Stimulated activated CD8-positive, alpha-beta memory T cell treated with anti-CD3 and anti-CD28 coated beads, Interleukin-7, amount 100 ng/mL, for 4 hours (primary cell): Measurements from ENCODE around the gene FGD2.
"Not testable (repeated sequence)": the region's sequence is repeated elsewhere in the genome, so short reads cannot be mapped to it uniquely, and the experiment has no call there.

ENCODE experiments used
- DNase-seq, 2 donors: peaks; one replicate each; pipeline ENCODE4 v3.0.0-alpha.2; 2020; ENCODE audit warnings: low read depth in 2 of 2

The FGD2 gene

DNA sequence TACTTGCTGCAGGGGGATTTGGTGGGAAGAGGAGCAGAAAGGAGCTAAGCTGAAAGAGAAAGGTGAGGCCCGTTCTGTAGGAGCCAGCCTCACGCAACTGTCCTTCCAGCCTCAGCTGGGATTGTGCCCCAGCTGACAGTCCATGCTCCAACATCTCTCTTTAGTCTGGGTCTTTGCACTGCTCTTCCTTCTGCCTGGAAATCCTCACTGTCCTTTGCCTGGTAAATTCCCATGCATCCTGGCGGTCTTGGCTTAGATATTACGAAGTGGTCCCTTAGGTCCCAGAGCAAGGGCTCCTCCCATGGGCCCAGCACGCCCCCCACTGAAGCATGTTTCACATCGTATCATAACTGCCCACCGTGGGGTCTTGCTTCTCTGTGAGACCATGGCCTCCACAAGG lies 52.2 kb downstream of the FGD2 start:
- no peak for DNase-seq

DNA sequence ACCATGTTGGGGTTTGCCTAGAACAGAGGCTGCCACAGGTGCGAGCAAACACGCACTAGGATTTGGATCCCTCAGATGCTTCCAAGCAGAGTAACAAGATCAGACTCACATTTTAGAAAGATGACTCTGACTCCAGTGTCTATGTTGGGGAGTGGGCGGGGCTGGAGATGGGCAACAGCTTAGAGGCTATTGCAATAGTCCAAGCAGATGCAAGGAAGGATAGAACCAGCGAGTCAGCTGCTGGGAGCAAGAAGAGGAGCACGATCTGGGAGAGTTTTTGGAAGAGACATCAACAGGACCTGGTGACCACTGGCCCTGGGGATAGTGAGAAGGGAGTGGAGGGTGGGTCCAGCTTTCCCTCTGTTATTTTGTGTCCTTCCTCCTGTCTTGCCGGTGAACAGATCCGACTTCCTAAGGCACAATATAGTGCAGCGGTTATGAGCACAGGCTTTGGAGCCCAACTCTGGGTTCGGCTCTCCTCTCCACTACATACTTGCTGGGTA lies 52.7 kb downstream of the FGD2 start:
- DNase-seq, result no peak

DNA sequence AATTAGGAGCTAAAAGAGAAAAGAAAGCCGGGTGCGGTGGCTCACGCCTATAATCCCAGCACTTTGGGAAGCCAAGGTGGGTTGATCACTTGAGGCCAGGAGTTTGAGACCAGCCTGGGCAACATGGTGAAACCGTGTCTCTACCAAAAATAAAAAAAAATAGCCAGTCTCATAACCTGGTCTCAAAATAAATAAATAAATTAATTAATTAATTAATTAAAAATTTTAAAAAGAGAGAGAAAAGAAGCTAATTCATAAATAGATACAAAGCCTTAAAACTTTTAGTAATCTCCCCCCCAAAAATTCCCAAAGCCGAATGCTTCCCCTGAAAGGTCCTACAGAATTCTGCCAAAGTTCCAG lies 53.5 kb downstream of the FGD2 start:
- DNase-seq, result not testable (repeated sequence)

DNA sequence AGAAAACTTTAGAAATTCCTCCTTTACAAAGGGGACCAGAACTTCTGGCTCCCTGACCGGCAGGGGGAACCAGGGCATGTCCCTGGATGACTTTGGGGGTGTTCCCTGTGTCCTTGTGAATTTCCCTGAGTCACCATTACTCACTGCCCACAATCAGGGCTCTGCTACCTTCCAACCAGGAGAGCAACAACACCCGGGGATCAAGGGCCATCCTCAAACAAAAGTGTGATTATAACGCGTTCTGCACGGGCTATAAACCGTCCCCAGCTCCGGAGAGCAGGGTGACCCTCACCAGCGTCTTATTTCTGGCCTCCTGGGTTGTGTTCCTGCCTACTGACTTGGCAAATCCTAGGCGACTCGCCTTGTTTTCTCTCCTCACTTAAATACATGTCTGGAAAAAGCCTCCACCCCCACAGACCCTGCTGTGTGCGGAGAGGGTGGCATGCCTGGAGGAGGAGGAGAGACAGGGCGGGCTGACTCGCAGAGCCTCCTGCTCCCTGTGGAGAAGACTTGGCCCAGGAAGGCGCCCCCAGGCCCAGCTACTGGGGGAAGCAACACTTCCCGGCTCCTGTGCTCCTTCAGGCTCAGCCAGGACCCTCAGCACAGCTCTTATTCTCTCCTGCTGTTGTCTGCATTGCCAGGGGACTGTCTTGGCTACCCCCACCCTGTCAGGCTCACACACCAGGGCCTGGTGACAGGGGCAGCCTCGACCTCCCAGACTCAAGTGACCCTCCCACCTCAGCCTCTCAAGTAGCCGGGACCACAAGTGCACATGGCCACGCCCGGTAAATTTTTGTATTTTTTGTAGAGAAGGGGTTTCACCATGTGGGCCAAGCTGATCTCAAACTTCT lies 54.1 kb downstream of the FGD2 start:
- DNase-seq, result no peak

DNA sequence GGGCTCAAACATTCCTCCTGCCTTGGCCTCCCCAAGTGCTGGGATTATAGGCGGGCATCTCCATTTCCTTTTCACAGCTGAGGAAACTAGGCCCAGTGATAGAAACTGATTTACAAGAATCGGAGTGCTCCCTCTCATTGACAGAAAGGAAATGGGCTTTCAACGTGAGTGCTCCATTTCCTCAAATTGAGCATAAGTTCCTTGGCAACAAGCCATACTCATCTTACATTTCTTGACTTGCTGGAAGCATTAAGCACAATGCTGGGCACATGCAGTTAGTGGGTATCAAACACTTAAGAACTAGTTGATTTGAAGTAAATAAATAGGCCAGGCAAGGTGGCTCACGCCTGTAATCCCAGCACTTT lies 54.7 kb downstream of the FGD2 start:
- no peak for DNase-seq

DNA sequence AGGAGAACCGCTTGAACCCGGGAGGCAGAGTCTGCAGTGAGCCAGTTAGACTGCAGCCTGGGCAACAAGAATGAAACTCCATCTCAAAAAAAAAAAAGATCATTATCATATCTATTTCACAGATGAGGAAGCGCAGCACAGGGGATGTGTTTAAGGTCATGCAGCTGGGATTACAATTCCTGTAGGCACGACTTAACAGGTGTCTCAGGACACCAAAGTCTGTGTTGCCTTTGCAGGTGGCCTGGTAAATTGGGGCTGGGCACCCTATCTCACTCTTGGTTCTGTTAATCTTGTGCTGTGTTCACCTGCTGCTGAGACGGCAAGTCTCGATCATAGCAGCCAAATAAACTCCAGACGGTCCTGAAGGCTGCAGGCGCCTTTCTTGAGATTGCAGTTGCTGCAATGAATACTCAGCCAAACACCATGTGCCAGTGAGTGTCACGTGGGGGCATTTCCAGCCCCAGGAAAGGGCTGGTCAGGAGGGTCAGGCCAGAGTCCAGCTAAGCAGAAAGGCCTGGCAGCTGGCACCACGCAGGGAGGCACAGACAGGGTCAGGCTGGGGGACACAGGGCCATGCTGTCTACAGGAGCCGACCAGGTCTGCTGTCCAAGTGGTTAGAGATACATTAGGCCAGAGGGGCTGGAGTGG lies 55.8 kb downstream of the FGD2 start:
- no peak for DNase-seq

DNA sequence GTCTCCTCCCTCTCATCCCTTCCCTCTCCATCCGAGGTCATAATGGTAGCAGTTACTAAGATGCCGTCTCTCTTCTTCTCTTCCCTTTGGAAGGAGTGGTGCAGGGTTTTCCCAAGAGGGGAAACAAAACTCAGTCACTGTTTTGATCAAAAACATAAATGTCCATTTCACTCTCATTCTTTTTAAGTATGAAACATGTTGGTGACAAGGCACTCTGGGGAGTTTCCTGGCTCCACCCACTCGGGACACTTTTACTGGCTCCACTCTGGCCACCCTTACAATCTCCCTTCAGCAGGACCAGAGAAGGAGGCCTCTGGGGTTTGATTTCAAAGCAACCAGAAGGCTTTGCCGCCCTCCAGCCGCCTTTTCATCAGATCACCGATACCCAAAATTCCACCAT lies 57.0 kb downstream of the FGD2 start:
- no peak for DNase-seq

DNA sequence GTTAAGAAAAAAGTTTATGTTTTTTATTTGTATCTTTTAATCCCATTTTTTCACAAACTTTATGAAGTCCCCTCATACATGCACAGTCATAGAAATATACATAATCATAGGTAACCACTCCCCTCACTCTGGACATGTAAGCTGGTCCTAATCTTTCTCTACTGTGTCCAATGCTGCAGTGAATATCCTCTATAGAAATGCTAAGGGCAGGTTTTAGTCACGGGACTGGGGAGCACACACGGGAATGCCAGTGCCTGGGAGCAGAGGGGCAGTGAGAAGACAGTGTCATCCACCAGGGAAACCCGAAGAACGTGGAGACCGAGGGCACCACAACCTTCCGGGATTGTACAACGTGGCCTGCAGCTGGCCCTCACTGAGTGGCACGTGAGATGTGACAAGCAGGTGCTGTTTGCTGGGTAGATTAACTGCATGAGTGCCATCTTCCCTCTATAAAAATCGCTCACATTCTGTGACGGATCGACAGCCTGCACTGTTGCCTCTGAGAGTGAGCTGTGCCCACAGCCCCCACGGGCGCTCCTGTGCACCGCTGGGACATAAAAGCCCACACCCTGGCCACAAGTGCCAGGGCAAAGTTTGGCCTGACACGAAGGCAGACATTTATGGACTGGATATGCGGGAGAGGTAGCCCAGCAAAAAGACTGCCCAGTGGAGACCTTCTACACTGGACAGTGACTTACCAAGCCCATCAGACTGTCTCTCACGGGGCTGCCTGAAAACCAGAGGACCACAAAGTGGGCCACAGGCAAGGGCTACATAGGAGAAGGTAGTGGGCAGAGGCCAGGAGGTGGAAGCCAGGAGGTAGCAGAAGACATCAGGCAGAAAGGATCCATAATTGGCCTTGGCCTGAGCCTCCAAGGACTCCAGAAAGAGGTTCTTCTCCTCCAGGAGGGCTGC lies 63.2 kb downstream of the FGD2 start:
- no peak for DNase-seq

DNA sequence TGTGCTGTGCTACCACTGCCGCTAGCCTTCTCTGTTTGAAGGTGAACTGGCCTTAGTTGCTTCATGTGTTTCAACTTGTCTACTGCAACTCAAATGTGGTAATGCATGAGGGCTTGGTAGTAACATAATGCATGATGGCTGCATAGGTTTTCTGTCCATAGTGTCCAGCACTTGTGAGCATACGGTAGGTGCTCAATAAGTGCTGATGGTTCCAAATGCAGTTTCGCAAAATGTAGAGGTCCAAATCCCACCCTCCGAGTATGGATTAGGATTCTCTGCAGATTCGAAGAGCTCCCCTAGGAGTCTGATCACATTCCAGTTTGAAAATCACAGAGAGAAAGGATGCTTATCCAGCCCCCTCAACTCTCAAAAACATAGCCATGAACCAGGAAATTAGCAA lies 64.2 kb downstream of the FGD2 start:
- no peak for DNase-seq

DNA sequence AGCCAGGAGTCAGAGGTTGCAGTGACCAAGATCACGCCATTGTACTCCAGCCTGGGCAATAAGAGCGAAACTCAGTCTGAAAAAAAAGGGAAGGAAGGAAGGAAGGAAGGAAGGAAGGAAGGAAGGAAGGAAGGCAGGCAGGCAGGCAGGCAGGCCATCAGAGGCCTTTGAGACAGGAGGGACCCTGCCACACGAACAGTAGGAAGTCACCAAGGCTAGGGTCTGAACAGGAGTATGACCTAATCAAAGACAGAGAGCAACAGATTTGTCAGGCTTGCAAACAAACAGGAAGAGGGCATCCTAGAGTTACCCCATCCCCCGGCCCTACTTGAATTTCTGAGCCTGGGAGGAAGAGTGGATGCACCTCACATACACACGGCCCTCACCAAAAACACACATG lies 67.1 kb downstream of the FGD2 start:
- no peak for DNase-seq

DNA sequence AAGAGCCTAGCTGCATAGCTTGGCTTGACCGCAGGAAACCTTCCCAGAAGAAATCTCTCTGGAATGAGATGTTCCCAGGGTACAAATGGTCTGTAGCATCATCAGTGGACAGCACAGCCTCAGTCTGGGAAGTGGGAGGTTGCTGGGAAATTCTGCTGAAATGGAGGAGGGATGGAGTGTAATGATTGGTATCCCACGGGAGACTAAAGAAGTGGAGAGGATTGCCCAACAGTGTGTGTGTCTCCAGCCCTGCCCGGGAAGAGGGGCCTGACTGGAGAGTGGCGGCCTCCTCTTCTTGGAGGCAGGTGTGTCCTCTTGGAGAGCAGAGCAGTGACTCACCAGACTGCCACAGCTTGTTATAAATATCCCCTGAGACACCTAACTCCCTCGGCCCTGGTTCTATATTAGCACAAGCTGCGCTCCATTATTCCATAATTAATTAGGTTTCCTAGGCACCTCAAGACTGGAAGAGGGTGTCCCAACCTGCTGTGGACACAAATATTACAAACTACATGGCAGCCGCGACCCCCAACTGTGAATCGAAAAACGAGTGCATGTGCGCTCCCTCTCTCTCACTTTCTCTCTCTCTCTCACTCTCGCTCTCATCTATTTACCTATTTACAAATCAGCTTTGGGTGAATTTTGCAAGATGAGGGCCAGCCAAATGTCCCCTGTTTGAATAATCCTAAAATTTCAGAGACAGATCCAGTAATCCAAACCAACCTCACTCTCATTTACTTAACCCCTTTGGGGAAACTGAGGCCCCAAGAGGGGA lies 68.8 kb downstream of the FGD2 start:
- no peak for DNase-seq

DNA sequence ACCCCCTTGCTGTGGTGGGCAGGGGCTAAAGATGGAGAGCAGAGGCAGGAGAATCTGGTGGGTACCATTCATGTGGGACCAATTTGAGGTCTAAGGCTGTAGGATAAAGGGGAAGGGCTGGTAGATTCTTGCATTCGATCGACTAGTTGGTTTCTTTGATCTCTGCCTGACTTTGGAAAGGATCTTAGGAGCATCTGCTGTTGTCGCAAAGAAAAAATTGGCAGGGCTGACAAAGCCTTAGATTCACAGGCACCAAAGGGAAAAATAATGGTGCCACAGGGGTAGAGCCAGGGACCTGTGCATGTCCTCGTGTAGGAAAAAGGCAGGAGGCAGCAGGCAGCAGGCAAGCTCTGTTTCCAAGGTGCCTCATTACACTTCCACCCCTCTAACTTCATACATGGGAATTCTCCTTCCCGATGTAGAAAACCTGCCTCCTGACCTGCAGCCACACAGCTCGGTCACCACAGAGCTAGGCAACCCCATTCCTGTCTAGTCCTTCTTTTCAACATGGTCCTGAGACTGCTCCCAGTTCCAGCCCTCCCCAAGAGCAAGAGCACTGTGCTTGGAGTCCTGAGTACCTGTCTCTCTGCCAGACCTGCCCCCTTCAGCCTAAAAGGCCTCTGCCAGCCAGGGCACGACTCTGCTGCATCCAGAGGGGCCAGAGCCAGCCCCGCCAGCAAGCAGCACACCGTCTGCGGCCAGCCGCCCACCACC lies 71.9 kb downstream of the FGD2 start:
- no peak for DNase-seq

DNA sequence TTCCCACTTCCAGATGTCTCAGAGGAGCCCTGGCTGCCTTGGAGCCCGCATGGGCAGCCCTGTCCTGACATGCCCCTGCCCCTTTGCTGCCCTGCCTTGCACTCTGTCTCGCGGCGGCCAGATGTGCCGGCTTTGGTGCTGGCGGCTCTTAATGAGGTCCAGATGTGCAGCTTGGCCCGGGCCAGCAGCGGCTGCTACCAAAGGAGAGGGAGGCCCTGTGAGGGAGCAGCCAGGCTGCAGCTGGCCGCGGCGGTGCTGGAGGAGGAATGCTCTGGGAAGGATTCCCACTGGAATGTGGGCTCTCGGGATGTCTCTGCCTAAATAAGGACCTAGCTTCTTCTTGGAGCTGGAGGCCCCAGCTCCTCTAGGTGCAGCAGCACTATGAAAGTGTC lies 72.4 kb downstream of the FGD2 start:
- no peak for DNase-seq
